Muscle layer of duodenum (tissue), 2 donors: ENCODE results near the gene EI24.
"Not testable (repeated sequence)": the region's sequence is repeated elsewhere in the genome, so short reads cannot be mapped to it uniquely, and the experiment has no call there.

Source experiments
- H3K27ac ChIP-seq: one replicate; pipeline ENCODE4 v1.7.0; 2013; ENCODE audit warnings: mild to moderate bottlenecking, low read length
- H3K27me3 ChIP-seq: one replicate; pipeline ENCODE4 v1.7.0; 2013; ENCODE audit warnings: low read depth, mild to moderate bottlenecking, control low read depth, low read length
- H3K36me3 ChIP-seq, 2 donors: one replicate each; pipeline ENCODE4 v1.7.0; 2013; ENCODE audit warnings: low read length in 2 of 2, control low read depth in 1 of 2, mild to moderate bottlenecking in 1 of 2; ENCODE audit not compliant: insufficient read depth in 2 of 2, control insufficient read depth in 1 of 2
- H3K4me1 ChIP-seq, 2 donors: one replicate each; pipeline ENCODE4 v1.7.0; 2013; ENCODE audit warnings: low read length in 2 of 2, mild to moderate bottlenecking in 2 of 2, control low read depth in 1 of 2, moderate library complexity in 1 of 2; ENCODE audit not compliant: insufficient read depth in 2 of 2, control insufficient read depth in 1 of 2
- H3K4me3 ChIP-seq, 2 donors: one replicate each; pipeline ENCODE4 v1.7.0; 2013; ENCODE audit warnings: low read length in 2 of 2, low read depth in 1 of 2, mild to moderate bottlenecking in 1 of 2
- H3K9me3 ChIP-seq, 2 donors: one replicate each; pipeline ENCODE4 v1.7.0; 2013; ENCODE audit warnings: low read length in 2 of 2, control low read depth in 1 of 2, mild to moderate bottlenecking in 1 of 2; ENCODE audit not compliant: control insufficient read depth in 1 of 2
- donor health status: healthy.

The EI24 gene

DNA sequence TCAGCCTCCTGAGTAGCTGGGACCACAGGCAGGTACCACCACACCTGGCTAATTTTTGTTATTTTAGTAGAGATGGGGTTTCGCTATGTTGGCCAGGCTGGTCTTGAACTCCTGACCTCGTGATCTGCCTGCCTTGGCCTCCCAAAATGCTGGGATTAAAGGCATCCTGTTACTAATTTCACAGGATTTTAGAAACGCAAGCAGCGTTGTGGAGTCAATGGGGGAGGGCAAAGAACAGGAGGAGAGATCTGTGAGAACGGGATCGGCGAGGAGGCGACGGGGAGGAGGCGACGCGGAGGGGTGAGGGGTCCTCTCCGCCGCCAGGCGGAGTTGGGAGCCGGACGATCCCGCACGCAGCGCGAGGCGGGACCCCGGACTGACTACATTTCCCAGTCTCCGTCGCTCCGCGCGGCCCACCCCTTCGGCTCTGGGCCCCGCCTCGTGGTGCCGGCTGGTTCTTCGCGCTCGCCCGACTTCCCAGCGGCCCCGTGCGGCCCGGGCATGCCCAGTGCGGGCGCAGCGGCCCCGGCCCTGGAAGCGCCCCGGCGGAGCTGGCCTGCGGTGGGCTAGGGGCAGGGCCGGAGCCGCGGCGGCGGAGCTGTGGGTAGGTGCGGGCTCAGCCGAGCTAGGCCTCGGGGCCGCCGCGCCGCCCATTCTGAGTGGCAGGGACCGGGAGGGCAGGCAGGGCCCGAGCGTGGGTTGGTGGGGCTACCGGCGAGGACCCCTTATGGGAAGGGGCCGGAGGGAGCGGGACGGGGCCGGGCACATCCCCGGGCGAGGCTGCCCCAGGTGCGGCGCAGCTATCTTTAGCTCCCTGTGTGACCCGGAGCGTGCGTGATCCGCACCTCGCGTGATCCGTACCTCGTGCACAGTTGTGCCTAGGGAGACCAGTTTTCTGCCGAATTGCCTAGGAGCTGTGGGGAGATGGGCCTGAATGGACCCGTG lies at the start of gene EI24:
Gene EI24 (plus strand): TSS at position 508 of the 945 bp plus-strand sequence. CDS start 3,051 bp downstream, outside the sequence.
- Histone ChIP-seq H3K27me3 (no peaks in the 10 kb centered on the region), H3K27ac (peak within 1 kb of the TSS; percentile 60), H3K4me1 (peaks cover 0 to 15% of the 10 kb centered on the region in 2 donors), H3K9me3 (no peaks in the 10 kb centered on the region), H3K4me3 (peak within 1 kb of the TSS; percentile 77 to 81), H3K36me3 (peaks cover 4 to 15% of the 10 kb centered on the region in 2 donors)

GRCh38 chr11:125519860-125520834 lies 49.1 kb upstream of the EI24 start:
- H3K27me3 ChIP-seq: no peaks in the 10 kb centered on the region
- no peak overlapping the region for H3K27ac ChIP-seq
- H3K4me1 ChIP-seq: peaks cover 0 to 7% of the 10 kb centered on the region in 2 donors
- no peak overlapping the region for H3K4me3 ChIP-seq
- no peaks in the 10 kb centered on the region for H3K9me3 ChIP-seq
- H3K36me3 ChIP-seq: no peaks in the 10 kb centered on the region

DNA sequence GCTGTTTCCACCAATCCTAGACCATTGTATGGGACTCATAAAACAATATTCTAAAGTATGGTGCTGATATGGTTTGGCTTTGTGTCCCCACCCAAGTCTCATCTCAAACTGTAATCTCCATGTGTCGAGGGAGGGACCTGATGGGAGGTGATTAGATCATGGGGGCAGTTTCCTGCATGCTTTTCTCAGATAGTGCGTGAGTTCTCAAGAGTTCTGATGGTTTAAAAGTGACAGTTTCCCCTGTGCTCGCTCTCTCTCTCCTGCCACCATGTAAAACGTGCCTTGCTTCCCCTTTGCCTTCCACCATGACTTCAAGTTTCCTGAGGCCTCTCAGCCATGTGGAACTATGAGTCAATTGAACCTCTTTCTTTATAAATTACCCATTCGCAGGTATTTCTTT lies 44.0 kb upstream of the EI24 start:
- H3K27me3 ChIP-seq: no peaks in the 10 kb centered on the region
- no peaks in the 10 kb centered on the region for H3K9me3 ChIP-seq
- H3K36me3 ChIP-seq: no peaks in the 10 kb centered on the region
- H3K4me3 ChIP-seq: no peak overlapping the region
- H3K27ac ChIP-seq: no peak overlapping the region
- no peaks in the 10 kb centered on the region for H3K4me1 ChIP-seq

GRCh38 chr11:125532668-125533067 lies 36.6 kb upstream of the EI24 start:
- H3K27ac ChIP-seq: no peak overlapping the region
- no peaks in the 10 kb centered on the region for H3K36me3 ChIP-seq
- no peaks in the 10 kb centered on the region for H3K9me3 ChIP-seq
- no peak overlapping the region for H3K4me3 ChIP-seq
- no peaks in the 10 kb centered on the region for H3K27me3 ChIP-seq
- H3K4me1 ChIP-seq: no peaks in the 10 kb centered on the region

DNA sequence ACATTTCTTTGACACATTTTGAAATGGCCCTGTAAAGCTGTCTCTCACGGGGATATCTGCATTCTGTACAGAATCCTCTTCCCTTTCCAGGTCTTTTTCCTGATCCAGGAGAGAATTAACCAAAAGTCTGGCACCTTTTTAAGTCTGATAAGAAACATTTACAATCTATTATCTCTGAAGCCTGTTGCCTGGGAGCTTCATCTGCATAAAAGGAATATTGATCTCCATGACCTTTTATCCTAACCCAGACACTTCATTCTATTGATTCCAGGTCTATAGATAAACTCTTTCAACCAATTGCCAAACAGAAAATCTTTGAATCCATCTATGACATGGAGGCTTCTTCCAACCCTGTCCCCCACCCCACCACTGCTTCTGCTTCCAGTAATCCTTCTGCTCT lies 33.7 kb upstream of the EI24 start:
- Histone ChIP-seq H3K4me3 (no peak overlapping the region), H3K27me3 (no peaks in the 10 kb centered on the region), H3K4me1 (no peaks in the 10 kb centered on the region), H3K27ac (no peak overlapping the region), H3K9me3 (no peaks in the 10 kb centered on the region), H3K36me3 (no peaks in the 10 kb centered on the region)

DNA sequence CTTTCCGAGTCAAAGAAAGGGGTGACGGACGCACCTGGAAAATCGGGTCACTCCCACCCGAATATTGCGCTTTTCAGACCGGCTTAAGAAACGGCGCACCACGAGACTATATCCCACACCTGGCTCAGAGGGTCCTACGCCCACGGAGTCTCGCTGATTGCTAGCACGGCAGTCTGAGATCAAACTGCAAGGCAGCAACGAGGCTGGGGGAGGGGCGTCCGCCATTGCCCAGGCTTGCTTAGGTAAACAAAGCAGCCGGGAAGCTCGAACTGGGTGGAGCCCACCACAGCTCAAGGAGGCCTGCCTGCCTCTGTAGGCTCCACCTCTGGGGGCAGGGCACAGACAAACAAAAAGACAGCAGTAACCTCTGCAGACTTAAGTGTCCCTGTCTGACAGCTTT lies 32.4 kb upstream of the EI24 start:
- H3K27me3 ChIP-seq, H3K27ac ChIP-seq, H3K4me1 ChIP-seq, H3K4me3 ChIP-seq, H3K9me3 ChIP-seq, H3K36me3 ChIP-seq: not testable (repeated sequence)

- Histone ChIP-seq H3K36me3 (no peaks in the 10 kb centered on the region), H3K4me1 (no peaks in the 10 kb centered on the region), H3K4me3 (no peak overlapping the region), H3K9me3 (peaks cover 0 to 3% of the 10 kb centered on the region in 2 donors), H3K27me3 (no peaks in the 10 kb centered on the region), H3K27ac (no peak overlapping the region)
Observed at GRCh38 chr11:125542709-125543108, 26.6 kb upstream of the EI24 start.

DNA sequence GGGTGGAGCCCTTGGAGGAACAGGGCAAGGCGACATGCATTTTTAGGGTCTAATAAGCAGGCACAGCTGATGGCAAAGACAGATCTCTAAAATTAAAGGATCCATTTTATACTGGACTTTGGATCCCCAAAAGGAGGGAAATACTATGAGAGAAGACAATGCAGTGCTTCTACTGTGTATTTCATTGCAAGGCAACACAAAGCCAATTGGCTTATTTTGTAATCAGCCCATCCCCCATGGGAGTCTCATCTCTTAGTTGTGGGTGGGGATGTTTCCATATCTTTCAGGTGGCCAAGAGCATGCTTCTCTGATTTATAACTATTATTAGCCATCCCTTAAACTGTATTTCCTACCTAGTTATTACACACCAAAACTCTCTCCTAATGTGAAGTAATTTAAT lies 18.5 kb upstream of the EI24 start:
- Histone ChIP-seq H3K4me3 (no peak overlapping the region), H3K36me3 (no peaks in the 10 kb centered on the region), H3K27me3 (no peaks in the 10 kb centered on the region), H3K4me1 (no peaks in the 10 kb centered on the region), H3K9me3 (peaks cover 13 to 19% of the 10 kb centered on the region in 2 donors), H3K27ac (no peak overlapping the region)

DNA sequence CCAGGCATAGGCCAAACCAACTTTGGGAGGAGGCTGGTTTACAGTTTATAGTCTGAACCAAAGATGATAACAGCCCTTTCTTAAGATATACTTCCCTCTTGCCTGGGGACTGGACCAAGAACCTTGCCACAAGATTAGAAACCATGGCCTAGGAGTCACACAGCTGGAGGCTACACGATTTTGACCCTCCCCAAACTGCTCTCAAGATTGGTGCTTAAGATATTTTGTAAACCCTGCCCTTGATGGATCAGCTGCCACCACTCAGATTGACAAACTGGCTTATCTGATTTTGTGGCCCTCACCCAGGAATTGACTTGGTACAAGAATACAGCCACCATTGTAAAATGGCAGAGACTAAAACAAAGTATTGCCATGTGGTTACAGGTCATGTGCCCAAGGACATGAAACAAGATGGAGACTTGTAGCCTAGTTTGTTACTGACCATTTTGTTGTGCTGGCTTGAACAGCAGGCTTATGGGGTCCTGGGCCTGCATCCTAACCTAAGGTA lies 17.4 kb upstream of the EI24 start:
- H3K4me1 ChIP-seq: no peaks in the 10 kb centered on the region
- H3K9me3 ChIP-seq: peaks cover 13 to 19% of the 10 kb centered on the region in 2 donors
- no peaks in the 10 kb centered on the region for H3K36me3 ChIP-seq
- no peaks in the 10 kb centered on the region for H3K27me3 ChIP-seq
- no peak overlapping the region for H3K27ac ChIP-seq
- no peak overlapping the region for H3K4me3 ChIP-seq

- no peaks in the 10 kb centered on the region for H3K4me1 ChIP-seq
- H3K36me3 ChIP-seq: no peaks in the 10 kb centered on the region
- H3K4me3 ChIP-seq: no peak overlapping the region
- no peaks in the 10 kb centered on the region for H3K27me3 ChIP-seq
- H3K9me3 ChIP-seq: peaks cover 13 to 19% of the 10 kb centered on the region in 2 donors
- no peak overlapping the region for H3K27ac ChIP-seq
Observed at GRCh38 chr11:125552927-125553326, 16.4 kb upstream of the EI24 start.

DNA sequence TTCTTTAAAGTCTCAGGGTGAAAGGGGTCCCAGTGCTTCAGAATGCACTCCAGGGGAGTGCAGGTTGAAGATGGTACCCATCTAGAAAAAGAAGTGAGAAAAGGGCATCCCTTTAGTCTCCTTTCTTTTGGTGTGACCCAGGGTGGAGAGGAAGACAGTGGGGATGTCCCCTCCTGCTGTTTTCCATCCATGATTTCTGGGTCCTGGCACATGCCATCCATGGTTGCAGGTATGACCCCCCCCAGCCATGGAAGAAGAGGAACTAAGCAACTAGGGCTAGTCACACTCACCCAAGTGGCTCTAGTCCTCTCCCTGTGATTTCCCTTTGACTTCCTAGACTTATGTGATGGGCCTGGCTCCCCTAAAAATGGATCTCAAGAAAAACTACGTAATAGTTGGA lies 15.9 kb upstream of the EI24 start:
- H3K4me3 ChIP-seq: no peak overlapping the region
- no peaks in the 10 kb centered on the region for H3K27me3 ChIP-seq
- H3K36me3 ChIP-seq: no peaks in the 10 kb centered on the region
- H3K27ac ChIP-seq: no peak overlapping the region
- peaks cover 13 to 19% of the 10 kb centered on the region in 2 donors for H3K9me3 ChIP-seq
- no peaks in the 10 kb centered on the region for H3K4me1 ChIP-seq
